ENCODE data around the gene CLECL1.

DNA sequence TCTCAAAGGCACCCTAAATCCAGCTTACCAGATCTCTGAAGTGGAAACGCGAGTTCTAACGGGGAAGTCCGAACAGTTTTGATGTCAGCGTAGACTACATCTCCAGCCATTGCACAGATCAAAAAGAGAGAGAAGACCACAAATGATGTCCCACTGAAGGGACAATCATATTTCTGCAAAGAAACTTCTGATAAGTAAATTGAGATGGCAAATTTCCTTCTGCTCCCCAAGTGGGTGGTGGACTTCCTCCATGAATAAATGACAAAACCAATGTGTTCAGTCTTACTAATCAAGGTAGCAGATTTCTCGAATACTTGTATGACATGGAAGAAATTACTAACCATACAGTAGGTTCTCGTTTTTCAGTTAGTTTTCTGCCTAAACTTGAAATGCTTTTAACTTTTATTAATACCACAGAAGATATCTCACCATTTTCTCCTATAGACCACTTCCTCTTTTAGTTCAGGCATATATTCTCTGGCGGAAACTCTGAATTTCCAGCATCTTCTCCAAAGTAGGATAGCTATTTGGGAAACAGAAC, at the start of gene CLECL1:
- no peak for TF ChIP-seq POLR2A (IDR thresholded peaks at IDR 0.05; ENCODE audit: low read length)
- no peak for TF ChIP-seq GATA1 (IDR thresholded peaks at IDR 0.05; ENCODE audit: low read depth, low read length)
